SK-N-SH (cell line): ENCODE measurements around the gene HPS5. TPM values are rescaled to one million over a fixed set of nuclear protein-coding genes. Genes with fewer than 3 reads are reported as not detected.

ENCODE experiments used
- CTCF ChIA-PET: fragments of 300-600, 350-600 bp; formaldehyde crosslinking; extraction: SDS; loops from one replicate; lab custom pipeline; 2021; lab: Yijun Ruan, JAX
- POLR2A ChIA-PET: fragments of 350-600 bp; sonication (Branson Sonifier 250); formaldehyde crosslinking; extraction: SDS; loops from one replicate; lab custom pipeline; 2020; ENCODE audit warnings: antibody characterized with exemption, inconsistent platforms; lab: Yijun Ruan, JAX
- DNase-seq: peaks from one replicate; pipeline ENCODE4 v3.0.0; 2012
- H2AFZ ChIP-seq: fragments of 200-600 bp; sonication (generic); 2 replicates; pipeline ENCODE4 v1.8.1; 2016; ENCODE audit warnings: antibody characterized with exemption, mild to moderate bottlenecking, low read depth
- H3F3A ChIP-seq: fragments of 200-600 bp; sonication (generic); replicated peaks from 2 replicates; pipeline ENCODE3; 2016; ENCODE audit warnings: antibody characterized with exemption, mild to moderate bottlenecking; ENCODE audit not compliant: insufficient read depth
- H3K27ac ChIP-seq, 2 experiments: fragments of 200-500 bp in 1 of 2; fragments of 200-600 bp in 1 of 2; sonication (Bioruptor generic) in 1 of 2; sonication (generic), shearing (Covaris generic) in 1 of 2; 2 replicates each; pipeline versions ENCODE4 v1.5.1 to v1.6.1; 2014 to 2016; ENCODE audit warnings: low read depth in 2 of 2, inconsistent platforms in 1 of 2, low read length in 1 of 2, mild to moderate bottlenecking in 1 of 2, mixed read lengths in 1 of 2
- H3K27me3 ChIP-seq: fragments of 200-600 bp; sonication (generic), shearing (Covaris generic); 2 replicates; pipeline ENCODE4 v1.6.1; 2016; ENCODE audit warnings: mixed run types; ENCODE audit not compliant: insufficient read depth
- H3K36me3 ChIP-seq, 2 experiments: fragments of 200-500 bp in 1 of 2; fragments of 200-600 bp in 1 of 2; sonication (Bioruptor generic) in 1 of 2; sonication (generic) in 1 of 2; replicated peaks in 1 of 2; 2 replicates each; pipeline versions ENCODE3 to v1.5.1; 2014 to 2016; ENCODE audit warnings: low read length in 1 of 2, mild to moderate bottlenecking in 1 of 2; ENCODE audit not compliant: insufficient read depth in 2 of 2, control insufficient read depth in 1 of 2
- H3K4me1 ChIP-seq, 2 experiments: fragments of 200-500 bp in 1 of 2; fragments of 200-600 bp in 1 of 2; sonication (Bioruptor generic) in 1 of 2; sonication (generic), shearing (Covaris generic) in 1 of 2; 2 replicates each; pipeline versions ENCODE4 v1.5.1 to v1.6.1; 2014 to 2016; ENCODE audit warnings: low read depth in 1 of 2, low read length in 1 of 2, mixed run types in 1 of 2; ENCODE audit not compliant: insufficient read depth in 2 of 2, control insufficient read depth in 1 of 2
- H3K4me2 ChIP-seq: fragments of 200-600 bp; sonication (generic), shearing (Covaris generic); 2 replicates; pipeline ENCODE4 v1.6.1; 2017; ENCODE audit warnings: mixed run types
- H3K4me3 ChIP-seq, 2 experiments: fragments of 200-500 bp in 1 of 2; fragments of 200-600 bp in 1 of 2; sonication (Bioruptor generic) in 1 of 2; sonication (generic), shearing (Covaris generic) in 1 of 2; 2 replicates each; pipeline versions ENCODE4 v1.5.1 to v1.8.1; 2014 to 2016; ENCODE audit warnings: low read depth in 2 of 2, inconsistent platforms in 1 of 2, low read length in 1 of 2, mild to moderate bottlenecking in 1 of 2, mixed read lengths in 1 of 2, moderate library complexity in 1 of 2
- H3K79me2 ChIP-seq: fragments of 200-600 bp; sonication (generic); 2 replicates; pipeline ENCODE4 v1.8.1; 2017; ENCODE audit warnings: mild to moderate bottlenecking; ENCODE audit not compliant: insufficient read depth
- H3K9ac ChIP-seq: fragments of 200-600 bp; sonication (generic); 2 replicates; pipeline ENCODE4 v1.6.1; 2017; ENCODE audit warnings: mixed run types
- H3K9me2 ChIP-seq: fragments of 200-600 bp; sonication (generic); 2 replicates; pipeline ENCODE4 v1.6.1; 2017; ENCODE audit warnings: mixed run types
- H3K9me3 ChIP-seq: fragments of 200-600 bp; sonication (generic); 2 replicates; pipeline ENCODE4 v1.6.1; 2017; ENCODE audit warnings: mixed run types, mild to moderate bottlenecking, moderate library complexity
- H4K20me1 ChIP-seq: fragments of 200-600 bp; sonication (generic); 2 replicates; pipeline ENCODE4 v1.6.1; 2017; ENCODE audit warnings: mild to moderate bottlenecking, mixed run types; ENCODE audit not compliant: insufficient read depth
- ELF1 ChIP-seq: IDR thresholded peaks from 2 replicates; pipeline ENCODE4 v1.4.0; 2012
- EZH2phosphoT487 ChIP-seq: fragments of 200-600 bp; sonication (generic); IDR thresholded peaks from 2 replicates; pipeline ENCODE4 v1.6.1; 2017; ENCODE audit warnings: low read depth, mixed run types, mild to moderate bottlenecking, antibody characterized with exemption, moderate library complexity, borderline replicate concordance
- FOSL2 ChIP-seq: IDR thresholded peaks from 2 replicates; pipeline ENCODE4 v1.4.0; 2012; ENCODE audit warnings: low read depth, mild to moderate bottlenecking, moderate library complexity, borderline replicate concordance
- FOXJ3 ChIP-seq: sonication (generic); formaldehyde crosslinking; IDR thresholded peaks from 2 replicates; pipeline ENCODE4 v1.5.1; 2020; ENCODE audit warnings: mild to moderate bottlenecking, missing genetic modification reagents
- GABPA ChIP-seq: IDR thresholded peaks from 2 replicates; pipeline ENCODE4 v1.4.0; 2012; ENCODE audit warnings: low read depth, mild to moderate bottlenecking
- GATA2 ChIP-seq: sonication (generic); formaldehyde crosslinking; IDR thresholded peaks from 2 replicates; pipeline ENCODE4 v1.5.0; 2020; ENCODE audit warnings: mild to moderate bottlenecking, missing genetic modification reagents
- JUND ChIP-seq: IDR thresholded peaks from 2 replicates; pipeline ENCODE4 v1.4.0; 2012
- MEF2A ChIP-seq: IDR thresholded peaks from 2 replicates; pipeline ENCODE4 v1.4.0; 2012; ENCODE audit warnings: low read depth, borderline replicate concordance
- MXI1 ChIP-seq: IDR thresholded peaks from 2 replicates; pipeline ENCODE4 v1.6.1; 2012; ENCODE audit warnings: mild to moderate bottlenecking, low read depth, low read length, improper control_type of control experiment
- NFIC ChIP-seq: IDR thresholded peaks from 2 replicates; pipeline ENCODE4 v1.4.0; 2012; ENCODE audit warnings: borderline replicate concordance
- NRF1 ChIP-seq: IDR thresholded peaks from 2 replicates; pipeline ENCODE4 v1.6.1; 2012; ENCODE audit warnings: low read depth, mild to moderate bottlenecking, low read length
- POLR2AphosphoS5 ChIP-seq: IDR thresholded peaks from 2 replicates; pipeline ENCODE4 v1.6.1; 2012; ENCODE audit warnings: low read depth, low read length
- RCOR1 ChIP-seq: fragments of 150-350 bp; IDR thresholded peaks from 2 replicates; pipeline ENCODE4 v1.6.1; 2017; ENCODE audit warnings: antibody characterized with exemption, low read length
- RXRA ChIP-seq: IDR thresholded peaks from 2 replicates; pipeline ENCODE4 v1.4.0; 2012; ENCODE audit warnings: low read depth, mild to moderate bottlenecking, borderline replicate concordance
- SIN3A ChIP-seq: IDR thresholded peaks from 2 replicates; pipeline ENCODE4 v1.6.1; 2012; ENCODE audit warnings: low read depth, mild to moderate bottlenecking, low read length, moderate library complexity, borderline replicate concordance
- SMC3 ChIP-seq: IDR thresholded peaks from 2 replicates; pipeline ENCODE4 v1.6.1; 2012; ENCODE audit warnings: low read depth, low read length, improper control_type of control experiment
- TEAD4 ChIP-seq: IDR thresholded peaks from 2 replicates; pipeline ENCODE4 v1.4.0; 2012; ENCODE audit warnings: mild to moderate bottlenecking, borderline replicate concordance; ENCODE audit not compliant: insufficient read depth
- polyA plus RNA-seq, 3 experiments: library from polyadenylated mRNA; depleted of rRNA; stranded (reverse); fragments of >200 nt; gene quantifications; 2 replicates each; pipeline ENCODE4 v1.2.3, GENCODE V29; 2012
- TF ChIP-seq, protein P1 (sequence below): fragments of 200-600 bp; sonication (generic); IDR thresholded peaks from 2 replicates; pipeline ENCODE4 v1.6.1; 2017; ENCODE audit warnings: antibody characterized with exemption, mild to moderate bottlenecking, moderate library complexity
- TF ChIP-seq, protein P2 (sequence below): IDR thresholded peaks from 2 replicates; pipeline ENCODE4 v1.4.0; 2012; ENCODE audit warnings: low read depth
- TF ChIP-seq, protein P3 (sequence below): fragments of 150-350 bp; IDR thresholded peaks from 2 replicates; pipeline ENCODE4 v1.6.1; 2017; ENCODE audit warnings: antibody characterized with exemption, low read length, low read depth, borderline replicate concordance
- TF ChIP-seq, protein P4 (sequence below): IDR thresholded peaks from 2 replicates; pipeline ENCODE4 v1.4.0; 2012; ENCODE audit warnings: low read depth, borderline replicate concordance

The HPS5 gene
- polyA plus RNA-seq, 1 of the 3 experiments (the other 2 are of a cell fraction), result 8.2 TPM

DNA sequence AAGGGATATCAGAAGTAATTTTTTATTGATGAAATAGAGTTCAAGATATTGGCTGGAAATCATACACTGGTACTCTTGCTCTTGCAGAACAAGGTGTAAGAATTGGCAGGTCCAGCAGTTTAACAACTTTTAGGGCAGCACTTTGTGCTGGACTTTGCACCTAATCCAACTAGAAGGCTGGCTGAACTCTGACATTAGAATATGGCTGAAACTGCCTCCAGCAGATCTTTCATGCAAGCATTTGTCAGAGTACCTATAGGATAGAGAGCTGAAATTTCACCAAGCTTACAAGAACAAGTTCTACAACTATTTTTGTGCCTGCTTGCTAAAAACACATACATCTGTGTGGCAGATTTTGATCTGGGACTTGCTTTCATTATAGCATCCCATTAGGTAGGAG is 17.2 kb downstream of the HPS5 start (continued):
- TF ChIP-seq, protein P1, sequence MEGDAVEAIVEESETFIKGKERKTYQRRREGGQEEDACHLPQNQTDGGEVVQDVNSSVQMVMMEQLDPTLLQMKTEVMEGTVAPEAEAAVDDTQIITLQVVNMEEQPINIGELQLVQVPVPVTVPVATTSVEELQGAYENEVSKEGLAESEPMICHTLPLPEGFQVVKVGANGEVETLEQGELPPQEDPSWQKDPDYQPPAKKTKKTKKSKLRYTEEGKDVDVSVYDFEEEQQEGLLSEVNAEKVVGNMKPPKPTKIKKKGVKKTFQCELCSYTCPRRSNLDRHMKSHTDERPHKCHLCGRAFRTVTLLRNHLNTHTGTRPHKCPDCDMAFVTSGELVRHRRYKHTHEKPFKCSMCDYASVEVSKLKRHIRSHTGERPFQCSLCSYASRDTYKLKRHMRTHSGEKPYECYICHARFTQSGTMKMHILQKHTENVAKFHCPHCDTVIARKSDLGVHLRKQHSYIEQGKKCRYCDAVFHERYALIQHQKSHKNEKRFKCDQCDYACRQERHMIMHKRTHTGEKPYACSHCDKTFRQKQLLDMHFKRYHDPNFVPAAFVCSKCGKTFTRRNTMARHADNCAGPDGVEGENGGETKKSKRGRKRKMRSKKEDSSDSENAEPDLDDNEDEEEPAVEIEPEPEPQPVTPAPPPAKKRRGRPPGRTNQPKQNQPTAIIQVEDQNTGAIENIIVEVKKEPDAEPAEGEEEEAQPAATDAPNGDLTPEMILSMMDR, result no peak
- TF ChIP-seq SMC3 (no peak), NFIC (no peak), POLR2AphosphoS5 (no peak), RXRA (no peak), RCOR1 (no peak), ELF1 (no peak), FOSL2 (no peak)

DNA sequence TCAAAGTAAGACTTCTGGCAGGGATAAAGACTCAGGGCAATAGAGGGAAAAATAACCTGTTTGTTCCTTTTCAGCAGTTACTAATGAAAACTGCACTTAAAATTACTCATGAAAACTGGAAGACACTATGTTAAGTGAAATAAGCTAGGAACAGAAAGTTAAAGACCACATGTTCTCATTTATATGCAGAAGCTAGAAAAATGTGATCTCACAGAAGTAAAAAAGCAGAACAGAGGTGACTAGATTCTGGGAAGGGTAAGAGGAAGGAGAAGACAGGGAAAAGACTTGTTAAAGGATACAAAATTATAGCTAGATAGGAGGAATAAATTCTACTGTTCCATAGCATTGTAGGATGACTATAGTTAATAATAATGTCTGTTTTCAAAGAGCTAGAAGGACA is 22.2 kb downstream of the HPS5 start:
- H3K9me2 ChIP-seq, result no peaks in the 10 kb centered on the region
- H3K27ac ChIP-seq, result no peak overlapping the region
- no peaks in the 10 kb centered on the region for H3K27me3 ChIP-seq
- H3K79me2 ChIP-seq, result no peaks in the 10 kb centered on the region
- CTCF ChIA-PET, result interaction anchor here (1.3 to 1.4 kb wide), 2 partner anchors 15 to 16 kb away, joined by 3 read pairs; no protein-coding TSS in a partner anchor
- POLR2A ChIA-PET, result no interaction called here
- peaks cover 59 to 67% of the 10 kb centered on the region in 2 experiments for H3K36me3 ChIP-seq
- no peak overlapping the region for H3K4me2 ChIP-seq
- H3K9me3 ChIP-seq, result no peaks in the 10 kb centered on the region
- no peak overlapping the region for H3K9ac ChIP-seq
- no peaks in the 10 kb centered on the region for H3F3A ChIP-seq
- DNase-seq, result no peak
- H3K4me3 ChIP-seq, result no peak overlapping the region
- TF ChIP-seq SIN3A (no peak), RXRA (no peak), GATA2 (CRISPR knock-in tag) (no peak), NRF1 (no peak), GABPA (no peak), TEAD4 (no peak), MXI1 (no peak), JUND (no peak), EZH2phosphoT487 (no peak), MEF2A (no peak), FOXJ3 (no peak)
- TF ChIP-seq, protein P2, sequence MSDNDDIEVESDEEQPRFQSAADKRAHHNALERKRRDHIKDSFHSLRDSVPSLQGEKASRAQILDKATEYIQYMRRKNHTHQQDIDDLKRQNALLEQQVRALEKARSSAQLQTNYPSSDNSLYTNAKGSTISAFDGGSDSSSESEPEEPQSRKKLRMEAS, result no peak
- TF ChIP-seq, protein P3, sequence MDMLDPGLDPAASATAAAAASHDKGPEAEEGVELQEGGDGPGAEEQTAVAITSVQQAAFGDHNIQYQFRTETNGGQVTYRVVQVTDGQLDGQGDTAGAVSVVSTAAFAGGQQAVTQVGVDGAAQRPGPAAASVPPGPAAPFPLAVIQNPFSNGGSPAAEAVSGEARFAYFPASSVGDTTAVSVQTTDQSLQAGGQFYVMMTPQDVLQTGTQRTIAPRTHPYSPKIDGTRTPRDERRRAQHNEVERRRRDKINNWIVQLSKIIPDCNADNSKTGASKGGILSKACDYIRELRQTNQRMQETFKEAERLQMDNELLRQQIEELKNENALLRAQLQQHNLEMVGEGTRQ, result no peak
- TF ChIP-seq, protein P4, sequence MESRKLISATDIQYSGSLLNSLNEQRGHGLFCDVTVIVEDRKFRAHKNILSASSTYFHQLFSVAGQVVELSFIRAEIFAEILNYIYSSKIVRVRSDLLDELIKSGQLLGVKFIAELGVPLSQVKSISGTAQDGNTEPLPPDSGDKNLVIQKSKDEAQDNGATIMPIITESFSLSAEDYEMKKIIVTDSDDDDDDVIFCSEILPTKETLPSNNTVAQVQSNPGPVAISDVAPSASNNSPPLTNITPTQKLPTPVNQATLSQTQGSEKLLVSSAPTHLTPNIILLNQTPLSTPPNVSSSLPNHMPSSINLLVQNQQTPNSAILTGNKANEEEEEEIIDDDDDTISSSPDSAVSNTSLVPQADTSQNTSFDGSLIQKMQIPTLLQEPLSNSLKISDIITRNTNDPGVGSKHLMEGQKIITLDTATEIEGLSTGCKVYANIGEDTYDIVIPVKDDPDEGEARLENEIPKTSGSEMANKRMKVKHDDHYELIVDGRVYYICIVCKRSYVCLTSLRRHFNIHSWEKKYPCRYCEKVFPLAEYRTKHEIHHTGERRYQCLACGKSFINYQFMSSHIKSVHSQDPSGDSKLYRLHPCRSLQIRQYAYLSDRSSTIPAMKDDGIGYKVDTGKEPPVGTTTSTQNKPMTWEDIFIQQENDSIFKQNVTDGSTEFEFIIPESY, result no peak
- no peak overlapping the region for H2AFZ ChIP-seq
- H4K20me1 ChIP-seq, result no peaks in the 10 kb centered on the region
- no peaks in the 10 kb centered on the region for H3K4me1 ChIP-seq
